ENCODE results near the gene RNF207. TPM values are rescaled to one million over a fixed set of nuclear protein-coding genes. Genes with fewer than 3 reads are reported as not detected.

Gene RNF207
- total and polyA plus RNA-seq, 10 of the 15 experiments (the other 5 are each of a cell fraction or from before 2014, with no cell fraction given) = 1.7 to 36.4 (median 13.1) TPM

DNA sequence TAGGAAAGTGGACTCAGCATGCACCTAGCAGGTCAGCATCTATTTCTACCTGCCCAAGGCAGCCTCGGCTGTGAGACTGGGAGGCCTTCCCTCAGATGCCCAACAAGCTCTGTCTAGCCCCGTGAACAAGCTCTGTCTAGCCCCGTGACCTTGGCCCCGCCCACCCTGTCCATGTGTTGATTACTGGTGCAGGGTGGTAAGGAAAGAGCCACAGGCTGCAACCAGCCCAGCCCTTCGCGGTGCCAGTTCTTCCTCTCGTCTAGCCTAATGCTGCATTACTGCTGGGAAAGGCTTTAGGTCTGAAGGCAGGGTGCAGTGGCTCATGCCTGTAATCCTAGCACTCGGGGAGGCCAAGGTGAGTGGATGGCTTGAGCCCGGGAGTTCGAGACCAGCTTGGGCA is 52.8 kb downstream of the RNF207 start:
- TF ChIP-seq IRF4 (IDR thresholded peaks at IDR 0.05; ENCODE audit: low read depth, low read length) (no peak), JUNB (IDR thresholded peaks at IDR 0.05) (no peak), NRF1 (conservative IDR thresholded peaks at IDR 0.05; ENCODE audit: low read depth, low read length) (no peak), MYB (IDR thresholded peaks at IDR 0.05; ENCODE audit: borderline replicate concordance, low read depth, low read length) (no peak), IKZF2 (IDR thresholded peaks at IDR 0.05) (no peak), NFXL1 (IDR thresholded peaks at IDR 0.05; ENCODE audit: borderline replicate concordance) (no peak), ZSCAN29 (IDR thresholded peaks at IDR 0.05) (no peak), POLR2AphosphoS5 (IDR thresholded peaks at IDR 0.05; ENCODE audit: low read length) (no peak), CREM (IDR thresholded peaks at IDR 0.05; ENCODE audit: low read depth) (no peak), KDM1A (IDR thresholded peaks at IDR 0.05; ENCODE audit: borderline replicate concordance) (no peak), RFX5 (IDR thresholded peaks at IDR 0.05; ENCODE audit: low read depth, low read length) (no peak)
- TF ChIP-seq, protein P1, sequence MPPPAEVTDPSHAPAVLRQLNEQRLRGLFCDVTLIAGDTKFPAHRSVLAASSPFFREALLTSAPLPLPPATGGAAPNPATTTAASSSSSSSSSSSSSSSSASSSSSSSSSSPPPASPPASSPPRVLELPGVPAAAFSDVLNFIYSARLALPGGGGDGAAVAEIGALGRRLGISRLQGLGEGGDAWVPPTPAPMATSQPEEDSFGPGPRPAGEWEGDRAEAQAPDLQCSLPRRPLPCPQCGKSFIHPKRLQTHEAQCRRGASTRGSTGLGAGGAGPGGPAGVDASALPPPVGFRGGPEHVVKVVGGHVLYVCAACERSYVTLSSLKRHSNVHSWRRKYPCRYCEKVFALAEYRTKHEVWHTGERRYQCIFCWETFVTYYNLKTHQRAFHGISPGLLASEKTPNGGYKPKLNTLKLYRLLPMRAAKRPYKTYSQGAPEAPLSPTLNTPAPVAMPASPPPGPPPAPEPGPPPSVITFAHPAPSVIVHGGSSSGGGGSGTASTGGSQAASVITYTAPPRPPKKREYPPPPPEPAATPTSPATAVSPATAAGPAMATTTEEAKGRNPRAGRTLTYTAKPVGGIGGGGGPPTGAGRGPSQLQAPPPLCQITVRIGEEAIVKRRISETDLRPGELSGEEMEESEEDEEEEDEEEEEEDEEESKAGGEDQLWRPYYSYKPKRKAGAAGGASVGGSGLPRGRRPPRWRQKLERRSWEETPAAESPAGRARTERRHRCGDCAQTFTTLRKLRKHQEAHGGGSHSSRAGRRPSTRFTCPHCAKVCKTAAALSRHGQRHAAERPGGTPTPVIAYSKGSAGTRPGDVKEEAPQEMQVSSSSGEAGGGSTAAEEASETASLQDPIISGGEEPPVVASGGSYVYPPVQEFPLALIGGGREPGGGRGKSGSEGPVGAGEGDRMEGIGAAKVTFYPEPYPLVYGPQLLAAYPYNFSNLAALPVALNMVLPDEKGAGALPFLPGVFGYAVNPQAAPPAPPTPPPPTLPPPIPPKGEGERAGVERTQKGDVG (CRISPR knock-in tag; IDR thresholded peaks at IDR 0.05) = no peak
- Histone ChIP-seq H3K36me3 (ENCODE audit: control insufficient read depth in 2 of 2, insufficient read depth in 2 of 2, low read length in 1 of 2) (peaks cover 0 to 2% of the 10 kb centered on the region in 2 experiments; a peak in 1 of 4 replicates), H3K4me2 (ENCODE audit: control insufficient read depth, insufficient read depth) (no peak overlapping the region), H4K20me1 (ENCODE audit: control insufficient read depth, insufficient read depth) (no peaks in the 10 kb centered on the region), H2AFZ (ENCODE audit: control insufficient read depth, low read depth, low read length) (no peak overlapping the region), H3K79me2 (ENCODE audit: control insufficient read depth, insufficient read depth, low read length) (no peaks in the 10 kb centered on the region), H3K9me3 (replicated peaks; ENCODE audit: control insufficient read depth, insufficient read depth, low read length) (no peaks in the 10 kb centered on the region), H3K4me1 (ENCODE audit: control insufficient read depth, insufficient read depth, low read length) (peaks cover 3% of the 10 kb centered on the region; the same call in 1 of the 2 replicates), H3K9ac (ENCODE audit: control insufficient read depth, insufficient read depth, low read length) (no peak overlapping the region), H3K27me3 (replicated peaks in 1 of 2; ENCODE audit: control insufficient read depth in 2 of 2, insufficient read depth in 2 of 2, low read length in 1 of 2) (no peaks in the 10 kb centered on the region; a peak in 1 of 4 replicates), H3K27ac (ENCODE audit: control insufficient read depth, insufficient read depth) (no peak overlapping the region), H3K4me3 (no peak overlapping the region)
- WGBS (ENCODE audit: insufficient coverage, insufficient replicate concordance, low lambda C conversion rate, missing lambda C conversion rate) = 59% methylated on average over 10 of the region's 10 CpGs
- intact Hi-C loops (cut with micrococcal nuclease; ENCODE audit: unreplicated experiment) (no loop called here), in situ Hi-C loops (cut with MboI) (no loop called here)
- SMC1A ChIA-PET (ENCODE audit: uncharacterized antibody, unreplicated experiment) = no interaction called here
- CTCF ChIA-PET = interaction anchor here (1.0 to 1.3 kb wide), 3 partner anchors 12 to 89 kb away, joined by 3 to 4 read pairs (median 3); no protein-coding TSS in a partner anchor
- FAIRE-seq = no peak
- POLR2A ChIA-PET = no interaction called here
- ATAC-seq = no peak
- RAD21 ChIA-PET (ENCODE audit: unreplicated experiment) = no interaction called here
- no peak for DNase-seq (ENCODE audit: low read depth, low spot score)
- no TSS peak for BruUV-seq (replicated peaks)

Data from GM12878 (cell line).